Measurements from ENCODE around the gene VAV3.

Gene VAV3

GRCh38 chr1:107842241-107842640, 122.7 kb downstream of the VAV3 start:
- DNase-seq (ENCODE audit: low read depth in 1 of 2, low spot score in 1 of 2), result no peak

- DNase-seq (ENCODE audit: low read depth in 1 of 2, low spot score in 1 of 2), result no peak
Measured at GRCh38 chr1:107840725-107841124, 124.3 kb downstream of the VAV3 start.

GRCh38 chr1:107838056-107838455, 126.9 kb downstream of the VAV3 start:
- no peak for DNase-seq (ENCODE audit: low read depth in 1 of 2, low spot score in 1 of 2)

- DNase-seq (ENCODE audit: low read depth in 1 of 2, low spot score in 1 of 2), result no peak
Measured at GRCh38 chr1:107835151-107835670, 129.8 kb downstream of the VAV3 start.

GRCh38 chr1:107833061-107833460, 131.9 kb downstream of the VAV3 start:
- DNase-seq (ENCODE audit: low read depth in 1 of 2, low spot score in 1 of 2), result no peak

GRCh38 chr1:107831921-107832320, 133.1 kb downstream of the VAV3 start:
- no peak for DNase-seq (ENCODE audit: low read depth in 1 of 2, low spot score in 1 of 2)

- no peak for DNase-seq (ENCODE audit: low read depth in 1 of 2, low spot score in 1 of 2)
Measured at GRCh38 chr1:107830526-107830925, 134.5 kb downstream of the VAV3 start.

- no peak for DNase-seq (ENCODE audit: low read depth in 1 of 2, low spot score in 1 of 2)
Measured at GRCh38 chr1:107830075-107830474, 134.9 kb downstream of the VAV3 start.

GRCh38 chr1:107829036-107829770, 135.8 kb downstream of the VAV3 start:
- DNase-seq (ENCODE audit: low read depth in 1 of 2, low spot score in 1 of 2), result no peak

GRCh38 chr1:107824946-107825345, 140.0 kb downstream of the VAV3 start:
- DNase-seq (ENCODE audit: low read depth in 1 of 2, low spot score in 1 of 2), result no peak

GRCh38 chr1:107821340-107821739, 143.6 kb downstream of the VAV3 start:
- peak in 1 of 2 donors; percentile 55 for DNase-seq (ENCODE audit: low read depth in 1 of 2, low spot score in 1 of 2)

GRCh38 chr1:107820801-107821200, 144.2 kb downstream of the VAV3 start:
- DNase-seq (ENCODE audit: low read depth in 1 of 2, low spot score in 1 of 2), result no peak

- no peak for DNase-seq (ENCODE audit: low read depth in 1 of 2, low spot score in 1 of 2)
Measured at GRCh38 chr1:107817935-107818334, 147.0 kb downstream of the VAV3 start.

GRCh38 chr1:107817206-107817605, 147.8 kb downstream of the VAV3 start:
- no peak for DNase-seq (ENCODE audit: low read depth in 1 of 2, low spot score in 1 of 2)

GRCh38 chr1:107810291-107810951, 154.6 kb downstream of the VAV3 start:
- no peak for DNase-seq (ENCODE audit: low read depth in 1 of 2, low spot score in 1 of 2)

- DNase-seq (ENCODE audit: low read depth in 1 of 2, low spot score in 1 of 2), result no peak
Measured at GRCh38 chr1:107807855-107808254, 157.1 kb downstream of the VAV3 start.

- DNase-seq (ENCODE audit: low read depth in 1 of 2, low spot score in 1 of 2), result no peak
Measured at GRCh38 chr1:107807405-107807804, 157.6 kb downstream of the VAV3 start.

- no peak for DNase-seq (ENCODE audit: low read depth in 1 of 2, low spot score in 1 of 2)
Measured at GRCh38 chr1:107806902-107807301, 158.1 kb downstream of the VAV3 start.

GRCh38 chr1:107804741-107805140, 160.2 kb downstream of the VAV3 start:
- no peak for DNase-seq (ENCODE audit: low read depth in 1 of 2, low spot score in 1 of 2)

- no peak for DNase-seq (ENCODE audit: low read depth in 1 of 2, low spot score in 1 of 2)
Measured at GRCh38 chr1:107804134-107804533, 160.8 kb downstream of the VAV3 start.

- no peak for DNase-seq (ENCODE audit: low read depth in 1 of 2, low spot score in 1 of 2)
Measured at GRCh38 chr1:107803579-107803978, 161.4 kb downstream of the VAV3 start.

- DNase-seq (ENCODE audit: low read depth in 1 of 2, low spot score in 1 of 2), result no peak
Measured at GRCh38 chr1:107802654-107803053, 162.3 kb downstream of the VAV3 start.

GRCh38 chr1:107795994-107796393, 169.0 kb downstream of the VAV3 start:
- DNase-seq (ENCODE audit: low read depth in 1 of 2, low spot score in 1 of 2), result no peak

Measured in activated CD4-positive, alpha-beta T cell treated with anti-CD3 and anti-CD28 coated beads, Interleukin-2, amount 50 U/mL, for 24 hours (primary cell).